DOHH2 (cell line): ENCODE data around the gene FKBP15.
"Not testable (repeated sequence)": the region's sequence is repeated elsewhere in the genome, so short reads cannot be mapped to it uniquely, and the experiment has no call there.

Source experiments
- H3F3A ChIP-seq: fragments of 200-600 bp; sonication (generic), shearing (Covaris generic); 2 replicates; pipeline ENCODE4 v1.6.0; 2016; ENCODE audit warnings: antibody characterized with exemption, mild to moderate bottlenecking; ENCODE audit not compliant: control insufficient read depth, insufficient read depth
- H3K27ac ChIP-seq: fragments of 200-600 bp; sonication (generic); 2 replicates; pipeline ENCODE4 v1.5.1; 2014; ENCODE audit warnings: low read depth, mild to moderate bottlenecking, low read length, moderate library complexity
- H3K27me3 ChIP-seq: fragments of 200-600 bp; sonication (generic); 2 replicates; pipeline ENCODE4 v1.6.1; 2014; ENCODE audit warnings: mild to moderate bottlenecking, low read length, mixed read lengths; ENCODE audit not compliant: control insufficient read depth
- H3K36me3 ChIP-seq: fragments of 200-600 bp; sonication (generic); 2 replicates; pipeline ENCODE4 v1.6.1; 2014; ENCODE audit warnings: mild to moderate bottlenecking, low read length, moderate library complexity, mixed read lengths; ENCODE audit not compliant: control insufficient read depth
- H3K4me1 ChIP-seq: fragments of 200-600 bp; sonication (generic); 2 replicates; pipeline ENCODE4 v1.6.1; 2014; ENCODE audit warnings: mild to moderate bottlenecking, low read length, mixed read lengths; ENCODE audit not compliant: control insufficient read depth
- H3K4me2 ChIP-seq: fragments of 200-600 bp; sonication (generic); 2 replicates; pipeline ENCODE4 v1.6.0; 2014; ENCODE audit warnings: mild to moderate bottlenecking, low read length, moderate library complexity
- H3K4me3 ChIP-seq: fragments of 200-600 bp; sonication (generic); 2 replicates; pipeline ENCODE4 v1.5.1; 2014; ENCODE audit warnings: mild to moderate bottlenecking, low read length, mixed read lengths
- H3K79me2 ChIP-seq: fragments of 200-600 bp; sonication (generic); 2 replicates; pipeline ENCODE4 v1.6.1; 2014; ENCODE audit warnings: mild to moderate bottlenecking, low read length, mixed read lengths; ENCODE audit not compliant: control insufficient read depth
- H3K9me2 ChIP-seq: fragments of 200-600 bp; sonication (generic); replicated peaks from 2 replicates; pipeline ENCODE4 v1.6.1; 2014; ENCODE audit warnings: mild to moderate bottlenecking, low read length, mixed read lengths; ENCODE audit not compliant: control insufficient read depth
- H3K9me3 ChIP-seq: fragments of 200-600 bp; sonication (generic); 2 replicates; pipeline ENCODE4 v1.6.1; 2014; ENCODE audit warnings: antibody characterized with exemption, low read length, mixed read lengths; ENCODE audit not compliant: control insufficient read depth, insufficient read depth
- H4K20me1 ChIP-seq: fragments of 200-600 bp; sonication (generic); 2 replicates; pipeline ENCODE4 v1.6.0; 2014; ENCODE audit warnings: low read depth, mild to moderate bottlenecking, antibody characterized with exemption, low read length, moderate library complexity; ENCODE audit not compliant: control insufficient read depth, insufficient read depth
- EZH2phosphoT487 ChIP-seq: fragments of 200-600 bp; sonication (generic); IDR thresholded peaks from 2 replicates; pipeline ENCODE4 v1.6.1; 2017; ENCODE audit warnings: borderline replicate concordance, mild to moderate bottlenecking, antibody characterized with exemption, low read length, moderate library complexity, mixed read lengths
- TF ChIP-seq, protein P1 (sequence below): fragments of 200-600 bp; sonication (generic); IDR thresholded peaks from one replicate; pipeline ENCODE4 v1.5.1; 2014; ENCODE audit warnings: antibody characterized with exemption, mild to moderate bottlenecking, low read depth, low read length; ENCODE audit not compliant: poor library complexity, severe bottlenecking

FKBP15 gene

DNA sequence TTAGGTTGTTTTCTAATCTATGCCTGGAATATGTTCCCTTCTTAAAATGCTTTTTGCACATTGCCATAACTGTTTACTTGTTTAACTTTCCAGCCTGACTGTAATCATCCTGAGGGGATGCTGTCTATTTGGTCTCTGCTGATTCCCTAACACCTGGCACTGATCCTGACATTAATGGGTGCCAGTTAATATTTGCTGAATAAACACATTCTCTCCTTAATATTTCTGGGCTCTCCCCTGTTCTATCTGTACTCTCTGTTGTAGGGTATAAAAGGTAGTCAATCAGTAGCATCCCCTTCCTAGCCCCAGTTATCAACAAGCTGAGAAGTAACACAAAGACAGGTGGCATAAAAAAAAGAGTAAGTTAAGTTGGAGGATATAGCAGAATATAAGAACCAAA lies 91.6 kb downstream of the FKBP15 start:
- no peaks in the 10 kb centered on the region for H3K79me2 ChIP-seq
- H3K36me3 ChIP-seq = no peaks in the 10 kb centered on the region
- H3K9me2 ChIP-seq = no peaks in the 10 kb centered on the region
- no peaks in the 10 kb centered on the region for H3K4me1 ChIP-seq
- no peaks in the 10 kb centered on the region for H3K9me3 ChIP-seq
- peaks cover 11% of the 10 kb centered on the region for H3K27me3 ChIP-seq
- H3K4me2 ChIP-seq = no peak overlapping the region
- no peaks in the 10 kb centered on the region for H3F3A ChIP-seq
- no peaks in the 10 kb centered on the region for H4K20me1 ChIP-seq
- H3K27ac ChIP-seq = no peak overlapping the region
- TF ChIP-seq EZH2phosphoT487 = no peak
- TF ChIP-seq, protein P1, sequence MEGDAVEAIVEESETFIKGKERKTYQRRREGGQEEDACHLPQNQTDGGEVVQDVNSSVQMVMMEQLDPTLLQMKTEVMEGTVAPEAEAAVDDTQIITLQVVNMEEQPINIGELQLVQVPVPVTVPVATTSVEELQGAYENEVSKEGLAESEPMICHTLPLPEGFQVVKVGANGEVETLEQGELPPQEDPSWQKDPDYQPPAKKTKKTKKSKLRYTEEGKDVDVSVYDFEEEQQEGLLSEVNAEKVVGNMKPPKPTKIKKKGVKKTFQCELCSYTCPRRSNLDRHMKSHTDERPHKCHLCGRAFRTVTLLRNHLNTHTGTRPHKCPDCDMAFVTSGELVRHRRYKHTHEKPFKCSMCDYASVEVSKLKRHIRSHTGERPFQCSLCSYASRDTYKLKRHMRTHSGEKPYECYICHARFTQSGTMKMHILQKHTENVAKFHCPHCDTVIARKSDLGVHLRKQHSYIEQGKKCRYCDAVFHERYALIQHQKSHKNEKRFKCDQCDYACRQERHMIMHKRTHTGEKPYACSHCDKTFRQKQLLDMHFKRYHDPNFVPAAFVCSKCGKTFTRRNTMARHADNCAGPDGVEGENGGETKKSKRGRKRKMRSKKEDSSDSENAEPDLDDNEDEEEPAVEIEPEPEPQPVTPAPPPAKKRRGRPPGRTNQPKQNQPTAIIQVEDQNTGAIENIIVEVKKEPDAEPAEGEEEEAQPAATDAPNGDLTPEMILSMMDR = no peak
- H3K4me3 ChIP-seq = no peak overlapping the region

DNA sequence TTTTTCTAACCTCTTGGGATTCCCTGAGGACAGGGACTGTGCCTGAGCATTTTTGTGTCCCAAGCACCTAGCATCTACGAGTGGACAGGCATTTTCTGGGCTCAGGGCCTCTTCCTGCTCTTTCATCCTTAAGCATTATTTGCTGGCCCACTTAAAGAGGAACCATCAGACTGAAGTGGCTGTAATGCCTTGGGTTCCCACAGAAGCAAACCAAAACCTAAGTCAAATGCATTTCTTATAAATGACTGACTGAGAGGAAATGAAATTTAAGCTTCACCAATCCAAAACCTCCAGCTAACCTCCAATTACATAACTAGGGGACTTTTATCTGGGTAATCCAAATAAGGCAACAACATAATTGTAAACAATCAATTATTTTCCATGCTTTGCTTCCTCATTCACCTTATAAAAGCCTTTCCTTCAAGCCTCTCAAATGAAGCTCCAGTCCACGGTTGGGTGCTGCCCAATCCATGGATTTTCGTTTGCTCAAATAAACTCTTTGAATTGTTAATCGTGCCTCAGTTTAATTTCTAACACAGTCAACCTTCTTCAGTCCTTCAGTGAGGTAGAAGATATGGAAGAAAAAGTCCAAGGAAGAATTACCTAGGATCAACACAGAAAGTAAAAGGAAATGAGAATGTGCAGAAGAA lies 95.6 kb downstream of the FKBP15 start:
- TF ChIP-seq, protein P1 = no peak
- TF ChIP-seq EZH2phosphoT487 = no peak
- Histone ChIP-seq H3K4me1 (no peaks in the 10 kb centered on the region), H3K9me2 (no peaks in the 10 kb centered on the region), H3K36me3 (no peaks in the 10 kb centered on the region), H3F3A (no peaks in the 10 kb centered on the region), H3K4me3 (no peak overlapping the region), H4K20me1 (no peaks in the 10 kb centered on the region), H3K4me2 (no peak overlapping the region), H3K79me2 (no peaks in the 10 kb centered on the region), H3K27ac (no peak overlapping the region), H3K27me3 (peaks cover 9% of the 10 kb centered on the region), H3K9me3 (no peaks in the 10 kb centered on the region)

DNA sequence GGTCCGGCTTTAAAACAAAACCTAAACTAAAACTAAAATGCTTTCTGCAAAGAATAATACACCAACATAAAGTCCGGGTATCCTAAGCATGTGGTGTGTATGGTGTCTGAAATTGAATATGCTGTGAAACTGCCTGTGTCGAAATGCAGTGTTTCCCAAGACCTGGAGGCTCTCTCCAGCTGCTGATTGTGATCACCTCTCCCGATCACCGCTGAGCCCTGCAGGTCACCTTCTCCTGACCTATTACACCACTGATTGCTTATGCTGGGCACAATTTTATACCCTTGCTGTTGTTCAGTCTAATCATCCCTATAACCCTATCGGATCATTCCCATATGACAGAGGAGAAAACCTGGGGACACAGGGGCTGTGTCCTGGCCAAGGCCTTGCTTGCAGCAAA lies 102.2 kb downstream of the FKBP15 start:
- H3K4me3 ChIP-seq, H3K79me2 ChIP-seq, H3K9me2 ChIP-seq, H3K36me3 ChIP-seq, H3K27ac ChIP-seq, H3K4me1 ChIP-seq, H3K9me3 ChIP-seq, H3K27me3 ChIP-seq, H4K20me1 ChIP-seq, H3K4me2 ChIP-seq, H3F3A ChIP-seq: not testable (repeated sequence)
